GF-D8 (cell line): Measurements from ENCODE around the gene ARHGEF28.

Experiments used
- DNase-seq: peaks from one replicate; lab custom pipeline; 2025; lab: John Stamatoyannopoulos, UW

Gene ARHGEF28

DNA sequence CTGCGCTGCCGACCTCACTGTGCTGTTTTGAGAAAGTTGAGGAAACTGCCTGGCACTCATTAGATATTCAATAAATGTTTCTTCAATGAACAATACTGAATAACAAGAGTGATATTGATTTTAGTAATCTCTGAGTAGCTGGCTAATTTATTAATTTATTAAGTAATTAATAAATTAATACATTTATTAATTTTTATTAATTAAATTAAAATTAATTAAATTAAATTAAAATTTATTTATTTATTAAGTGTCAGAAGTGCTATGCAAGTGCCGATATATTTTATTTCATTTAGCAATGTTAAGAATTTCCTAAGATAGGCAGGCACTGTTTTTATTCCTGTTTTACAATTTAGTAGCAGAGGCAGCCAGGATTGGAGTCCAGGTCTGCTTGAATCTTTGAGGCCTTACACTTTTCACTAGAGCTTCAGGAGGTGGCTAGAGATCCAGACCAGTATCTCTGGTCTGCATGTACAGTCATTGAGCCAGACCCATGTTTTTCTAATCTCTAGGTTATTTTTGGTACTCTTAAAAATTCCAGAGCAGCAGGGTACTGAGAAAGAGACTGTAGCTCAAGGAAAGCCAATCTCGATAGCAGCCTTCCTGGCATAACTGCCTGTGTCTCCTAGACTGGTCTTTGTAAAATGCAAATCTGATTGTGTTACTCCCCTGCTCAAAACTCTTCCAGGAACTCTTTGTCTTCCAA lies 109.2 kb downstream of the ARHGEF28 start:
- no peak for DNase-seq

GRCh38 chr5:73739650-73740049 lies 113.7 kb downstream of the ARHGEF28 start:
- DNase-seq = no peak

DNA sequence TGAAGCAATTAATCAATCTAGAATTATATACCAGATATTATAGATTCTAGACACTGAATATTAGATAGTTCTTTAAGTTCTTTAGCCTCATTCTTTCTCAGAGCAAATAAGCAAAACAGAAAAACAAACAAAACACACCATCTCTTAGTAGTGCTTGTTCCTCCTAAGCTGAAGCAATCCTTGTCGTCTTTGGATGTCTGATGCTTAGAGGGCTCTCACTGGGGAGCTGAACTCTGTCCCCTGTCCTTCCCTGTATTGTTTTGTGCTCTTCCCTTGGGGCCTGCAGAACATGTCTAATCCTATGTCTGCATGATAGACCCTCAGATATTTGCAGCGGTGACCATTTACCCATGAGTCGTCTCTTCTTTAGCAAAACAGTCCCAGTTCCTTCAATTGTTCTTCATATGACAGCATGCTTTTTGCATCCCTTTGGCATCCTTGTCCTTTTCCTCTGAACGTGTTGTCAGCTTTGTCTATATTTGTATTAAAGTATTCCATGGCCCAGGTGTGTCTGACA lies 114.3 kb downstream of the ARHGEF28 start:
- DNase-seq = no peak

DNA sequence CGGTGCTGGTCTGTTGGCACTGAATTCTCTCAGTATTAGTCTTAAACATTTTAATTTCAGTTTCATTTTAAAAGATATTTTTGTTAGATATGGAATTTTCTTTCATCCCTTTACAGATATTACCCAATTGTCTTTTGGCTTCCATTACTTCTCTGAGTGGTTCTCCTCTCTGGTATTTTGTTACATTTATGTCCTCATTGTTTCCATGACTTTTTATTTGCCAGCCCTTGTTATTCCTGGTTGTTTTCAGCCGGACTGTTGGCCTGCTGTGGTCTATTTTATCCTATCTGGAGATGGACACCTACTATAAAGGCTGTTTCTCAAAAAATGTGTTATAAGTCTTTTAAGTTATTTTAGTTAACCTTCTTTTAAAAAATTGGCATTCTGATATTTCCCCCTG lies 117.2 kb downstream of the ARHGEF28 start:
- no peak for DNase-seq

GRCh38 chr5:73745836-73746235 lies 119.8 kb downstream of the ARHGEF28 start:
- DNase-seq = no peak

DNA sequence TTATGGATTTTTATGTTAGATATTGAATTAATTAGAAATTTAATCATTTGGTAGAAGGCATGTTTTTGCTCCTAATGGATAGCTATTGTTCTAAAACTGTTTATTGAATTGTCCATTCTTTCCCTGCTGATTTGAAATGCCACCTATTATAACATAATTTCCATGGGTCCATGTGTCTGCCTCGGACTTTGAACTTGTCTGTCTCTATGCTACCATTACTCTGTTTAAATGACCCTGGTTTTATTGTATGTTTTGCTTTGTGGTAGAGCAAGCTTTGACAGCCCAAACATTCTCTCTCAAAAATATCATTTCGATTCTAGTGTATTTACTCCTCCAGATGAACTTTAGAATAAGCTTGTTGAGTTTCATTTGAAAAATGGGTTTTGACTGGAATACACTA lies 120.6 kb downstream of the ARHGEF28 start:
- DNase-seq = no peak

GRCh38 chr5:73747696-73748380 lies 121.8 kb downstream of the ARHGEF28 start:
- DNase-seq = no peak

DNA sequence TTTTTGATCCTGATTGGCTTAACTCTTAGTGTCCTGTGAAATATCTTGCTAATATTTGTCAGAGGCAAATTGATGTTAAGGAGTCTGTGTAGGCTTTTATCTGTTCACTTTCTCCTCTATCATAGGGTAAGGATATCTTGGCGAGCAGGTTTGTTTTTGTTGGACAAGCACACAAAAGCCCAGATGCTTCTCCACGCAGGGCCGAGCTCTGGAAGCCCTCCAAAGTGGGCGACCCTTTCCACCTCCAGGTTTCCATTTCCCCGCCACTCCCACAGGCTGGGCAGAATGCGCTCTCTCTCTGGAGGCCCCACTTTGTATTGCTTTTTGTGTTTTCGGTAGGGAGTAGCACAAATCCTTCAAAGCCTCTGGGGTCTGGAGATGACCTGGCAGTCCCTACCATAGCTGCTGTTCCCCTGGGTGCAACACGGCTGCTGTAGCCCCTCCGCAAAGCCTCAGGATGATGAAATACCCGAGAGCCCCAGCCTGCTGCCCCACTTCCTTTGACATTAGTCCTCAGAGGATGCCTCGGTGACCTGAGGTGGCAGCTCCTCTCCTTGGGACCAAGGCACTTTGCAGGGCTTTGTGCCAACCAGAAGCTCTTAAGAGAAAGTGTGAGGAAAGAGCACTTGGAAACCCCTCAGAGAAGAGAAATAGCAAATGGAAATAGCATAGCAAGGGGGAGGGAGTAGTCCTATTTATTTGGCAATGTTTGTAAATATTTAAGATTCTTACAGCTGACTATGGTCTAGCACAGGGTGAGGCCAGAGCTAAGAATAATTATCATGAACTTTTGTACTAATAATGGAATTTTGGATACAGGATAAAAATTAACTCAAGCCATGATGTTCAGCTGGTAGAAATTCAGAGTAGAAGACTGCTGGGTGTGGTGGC lies 122.8 kb downstream of the ARHGEF28 start:
- DNase-seq = no peak

- no peak for DNase-seq
Observed at GRCh38 chr5:73749485-73750270, 123.7 kb downstream of the ARHGEF28 start.

DNA sequence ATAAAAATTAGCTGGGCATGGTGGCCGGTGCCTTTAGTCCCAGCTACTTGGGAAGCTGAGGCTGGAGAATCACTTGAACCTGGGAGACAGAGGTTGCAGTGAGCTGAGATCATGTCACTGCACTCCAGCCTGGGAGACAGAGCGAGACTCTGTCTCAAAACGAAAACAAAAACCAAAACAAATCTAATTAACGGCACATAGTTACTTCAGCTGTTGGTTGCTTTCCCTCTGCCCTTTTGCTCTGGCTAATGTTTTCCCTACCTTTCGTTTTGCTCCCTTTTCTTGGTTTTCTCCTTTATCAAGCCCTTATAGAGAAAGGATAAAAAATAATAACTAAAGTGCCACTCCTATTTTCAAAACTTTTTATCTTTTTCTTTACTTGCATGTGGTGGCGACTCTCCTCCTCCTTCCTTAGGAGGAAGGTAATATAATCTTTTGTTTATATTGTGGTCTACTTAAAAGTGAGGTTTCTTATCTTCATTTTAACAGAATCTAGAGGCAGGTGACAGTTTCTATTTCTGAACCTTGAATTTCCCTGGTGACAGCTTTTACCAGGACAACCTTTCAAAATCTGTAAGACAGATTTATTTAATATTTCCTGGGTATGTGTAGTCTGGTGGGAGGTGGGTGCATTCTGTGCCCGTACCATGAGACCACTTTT lies 125.4 kb downstream of the ARHGEF28 start:
- DNase-seq = no peak

- DNase-seq = no peak
Observed at GRCh38 chr5:73754254-73754653, 128.3 kb downstream of the ARHGEF28 start.

DNA sequence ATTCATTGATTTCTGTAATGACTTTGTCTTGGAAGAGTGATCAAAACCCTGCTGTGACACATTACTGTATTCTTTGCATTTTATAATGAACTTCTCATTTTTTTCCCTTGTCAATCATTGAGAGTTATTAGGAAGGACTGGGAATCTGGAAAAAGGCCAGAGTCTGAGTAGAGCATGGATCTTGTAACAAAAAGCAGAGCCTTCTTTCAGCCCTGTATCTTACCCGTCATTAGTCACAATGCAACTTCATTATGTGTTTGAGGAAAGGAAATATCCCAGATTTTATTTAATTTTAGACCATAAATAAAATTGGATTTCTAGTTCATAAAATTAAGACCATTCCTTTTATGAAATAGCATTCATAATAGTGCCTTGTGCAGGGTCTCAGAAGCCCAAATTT lies 131.4 kb downstream of the ARHGEF28 start:
- no peak for DNase-seq

DNA sequence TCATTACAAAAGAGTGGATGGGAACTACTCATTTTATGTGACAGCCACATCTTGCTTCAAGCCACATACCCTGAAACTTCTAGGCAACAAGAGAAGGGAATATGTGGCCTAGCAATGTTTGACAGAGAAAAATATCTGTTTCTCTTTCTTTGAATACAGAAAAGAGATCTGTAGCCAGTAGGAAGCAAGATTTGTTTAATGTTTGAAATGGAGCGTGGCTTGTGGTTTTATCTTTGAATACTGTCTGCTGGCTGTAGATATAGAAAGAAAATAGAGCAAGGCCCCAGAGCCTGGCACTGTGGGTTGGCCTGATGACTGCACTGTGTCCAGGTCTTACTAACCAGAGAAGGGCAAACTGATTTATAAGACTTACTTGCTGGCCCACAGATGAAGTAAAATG lies 133.8 kb downstream of the ARHGEF28 start:
- no peak for DNase-seq

- no peak for DNase-seq
Observed at GRCh38 chr5:73763300-73764032, 137.5 kb downstream of the ARHGEF28 start.

DNA sequence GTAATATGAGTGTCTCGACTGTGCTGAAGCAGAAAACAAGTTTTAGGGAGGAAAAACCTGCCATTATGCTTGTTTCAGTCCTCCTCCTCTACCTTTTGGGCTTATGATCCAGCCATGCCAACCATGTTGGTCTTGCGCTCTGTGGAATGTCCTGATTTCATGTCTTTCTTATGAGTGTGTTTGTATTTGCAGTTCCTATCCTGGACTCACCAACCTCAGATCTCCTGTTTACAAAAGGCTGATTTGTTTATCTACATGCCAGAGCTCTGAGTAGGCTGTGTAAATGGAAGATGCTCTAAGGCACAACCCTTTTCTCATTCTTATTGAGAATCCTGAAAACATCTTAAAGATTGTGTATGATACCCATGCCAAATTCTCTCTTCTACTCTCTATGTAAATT lies 138.6 kb downstream of the ARHGEF28 start:
- DNase-seq = no peak

- DNase-seq = no peak
Observed at GRCh38 chr5:73764996-73765395, 139.0 kb downstream of the ARHGEF28 start.

GRCh38 chr5:73766902-73767301 lies 140.9 kb downstream of the ARHGEF28 start:
- DNase-seq = no peak

- DNase-seq = no peak
Observed at GRCh38 chr5:73770172-73771025, 144.4 kb downstream of the ARHGEF28 start.

- no peak for DNase-seq
Observed at GRCh38 chr5:73774924-73775323, 148.9 kb downstream of the ARHGEF28 start.

GRCh38 chr5:73776405-73776804 lies 150.4 kb downstream of the ARHGEF28 start:
- DNase-seq = no peak
